GM19438 (cell line): ENCODE results near the gene FTCDNL1.

Experiments used
- ATAC-seq: cut with Tn5 transposase; IDR thresholded peaks from one replicate; pipeline ENCODE4 v1.9.1; 2021; ENCODE audit warnings: low read depth; ENCODE audit not compliant: unreplicated experiment

Gene FTCDNL1

GRCh38 chr2:199792381-199792780 lies 58.6 kb downstream of the FTCDNL1 start:
- ATAC-seq = no peak

DNA sequence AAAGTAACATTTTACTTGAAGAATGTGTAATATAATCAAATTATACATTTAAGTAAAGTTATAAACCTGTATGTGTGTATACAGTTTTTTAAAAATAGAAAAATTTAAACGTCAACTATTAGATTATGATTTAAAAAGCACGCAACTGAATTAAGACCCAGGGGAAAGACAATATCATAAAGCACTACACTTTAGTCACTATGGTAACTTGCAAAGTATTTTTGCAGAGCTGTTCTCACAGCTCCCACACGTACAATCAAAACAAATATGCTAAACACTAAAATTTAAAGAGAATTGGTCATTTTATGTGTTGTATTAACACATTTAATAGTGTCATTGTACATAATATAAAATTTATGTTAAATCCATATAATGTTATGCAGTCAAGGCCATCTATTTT lies 59.7 kb downstream of the FTCDNL1 start:
- ATAC-seq = no peak

DNA sequence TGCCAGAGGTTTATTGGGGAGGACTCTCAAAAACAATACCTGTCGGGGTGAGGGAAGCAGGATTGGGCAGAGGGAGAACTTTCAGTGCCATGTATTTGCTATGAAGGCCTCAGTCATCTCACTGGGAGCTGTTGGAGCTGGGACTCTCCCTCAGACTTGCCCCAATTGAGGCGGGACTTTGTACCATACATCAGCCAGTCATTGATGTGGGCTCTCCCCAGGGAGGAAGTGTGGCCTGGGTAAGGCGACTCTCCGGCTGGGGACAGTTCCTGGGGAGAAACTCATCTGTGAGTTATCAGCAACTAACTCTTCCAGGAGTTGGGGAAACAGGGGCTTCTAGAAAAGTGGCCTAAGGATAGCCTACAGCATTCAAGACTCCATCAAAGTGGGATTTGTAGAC lies 66.5 kb downstream of the FTCDNL1 start:
- peak; percentile 64 for ATAC-seq

GRCh38 chr2:199779589-199779988 lies 71.4 kb downstream of the FTCDNL1 start:
- no peak for ATAC-seq

DNA sequence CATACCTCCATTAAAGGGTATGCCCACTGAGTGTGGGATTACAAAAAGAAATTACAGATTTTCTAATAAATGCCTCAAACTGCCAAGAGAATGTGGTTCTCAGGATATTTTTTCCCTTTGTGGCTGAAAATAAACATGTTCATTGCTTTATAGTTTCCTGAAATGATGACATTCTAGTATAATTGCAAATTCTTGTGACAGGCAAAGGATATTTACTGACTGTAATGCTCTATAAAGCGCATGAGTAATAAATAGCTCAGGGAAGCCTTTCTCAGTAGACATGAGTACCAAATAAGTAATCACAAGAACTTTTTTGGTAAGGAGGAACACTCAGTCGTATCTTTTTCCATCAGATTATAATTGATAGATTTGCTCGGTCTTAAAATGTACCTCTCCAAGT lies 72.3 kb downstream of the FTCDNL1 start:
- ATAC-seq = no peak

GRCh38 chr2:199777916-199778315 lies 73.1 kb downstream of the FTCDNL1 start:
- ATAC-seq = no peak

GRCh38 chr2:199777315-199777714 lies 73.7 kb downstream of the FTCDNL1 start:
- no peak for ATAC-seq

GRCh38 chr2:199775267-199775666 lies 75.7 kb downstream of the FTCDNL1 start:
- ATAC-seq = no peak

GRCh38 chr2:199772035-199772976 lies 78.7 kb downstream of the FTCDNL1 start:
- peak; percentile 73 for ATAC-seq

DNA sequence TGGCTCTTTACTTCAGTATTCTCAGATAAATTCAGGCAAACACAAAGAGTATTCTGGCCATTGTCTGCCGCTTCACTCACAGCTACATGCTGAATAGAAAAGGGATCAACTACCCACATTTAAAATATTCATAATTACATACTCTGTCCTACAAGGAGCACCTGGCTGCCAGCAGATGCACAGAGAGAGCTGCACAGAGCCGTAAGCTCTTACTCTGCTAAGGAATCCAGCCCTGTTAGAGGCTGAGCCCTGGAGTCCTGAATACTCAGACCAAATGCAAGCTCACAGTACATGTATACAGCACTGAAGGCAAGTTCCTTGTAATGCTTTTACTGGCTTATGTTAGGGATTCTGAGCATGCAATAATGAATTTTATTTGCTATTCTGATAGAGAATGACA lies 80.3 kb downstream of the FTCDNL1 start:
- no peak for ATAC-seq

DNA sequence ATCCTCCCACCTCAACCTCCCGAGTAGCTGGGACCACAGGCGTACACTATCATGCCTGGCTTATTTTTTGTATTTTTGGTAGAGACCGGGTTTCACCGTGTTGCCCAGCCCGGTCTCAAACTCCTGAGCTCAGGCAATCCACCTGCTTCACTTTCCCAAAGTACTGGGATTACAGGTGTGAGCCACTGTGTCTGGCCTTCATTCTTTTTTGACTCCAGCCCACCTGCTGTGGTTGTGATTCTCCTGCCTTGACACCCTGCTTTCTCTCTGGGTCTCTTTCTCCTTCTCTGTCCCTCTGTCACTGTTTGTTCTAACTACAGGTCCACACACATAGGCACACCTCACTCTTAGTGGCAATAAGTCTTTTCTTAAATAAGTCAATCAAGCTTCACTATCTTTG lies 85.3 kb downstream of the FTCDNL1 start:
- no peak for ATAC-seq

DNA sequence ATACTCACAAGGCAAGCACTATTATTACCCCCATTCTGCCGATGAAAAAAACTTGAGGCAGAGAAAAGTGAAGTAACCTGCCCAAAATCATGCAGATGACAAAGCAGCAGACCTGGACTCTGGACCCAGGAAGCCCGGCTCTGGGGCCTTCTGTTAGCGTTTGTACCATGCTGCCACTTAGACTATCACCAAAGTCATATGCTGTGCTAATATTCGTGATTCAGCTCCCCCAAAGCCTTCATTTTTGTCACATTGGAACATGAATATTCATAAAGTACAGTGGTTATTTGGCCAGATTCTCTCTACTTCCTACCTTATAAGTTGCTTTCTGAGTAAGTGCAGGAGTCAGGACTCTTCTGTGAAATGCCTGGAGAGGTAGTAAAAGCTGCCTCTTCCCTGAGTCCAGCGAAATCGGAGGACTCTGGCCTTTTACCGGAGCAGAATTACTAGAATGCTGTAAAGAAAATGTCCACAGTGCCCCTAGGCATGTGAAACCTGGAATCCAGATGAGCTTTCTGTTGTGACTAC lies 86.7 kb downstream of the FTCDNL1 start:
- no peak for ATAC-seq

- no peak for ATAC-seq
Observed at GRCh38 chr2:199762963-199763362, 88.0 kb downstream of the FTCDNL1 start.

GRCh38 chr2:199760574-199760973 lies 90.4 kb downstream of the FTCDNL1 start:
- no peak for ATAC-seq

DNA sequence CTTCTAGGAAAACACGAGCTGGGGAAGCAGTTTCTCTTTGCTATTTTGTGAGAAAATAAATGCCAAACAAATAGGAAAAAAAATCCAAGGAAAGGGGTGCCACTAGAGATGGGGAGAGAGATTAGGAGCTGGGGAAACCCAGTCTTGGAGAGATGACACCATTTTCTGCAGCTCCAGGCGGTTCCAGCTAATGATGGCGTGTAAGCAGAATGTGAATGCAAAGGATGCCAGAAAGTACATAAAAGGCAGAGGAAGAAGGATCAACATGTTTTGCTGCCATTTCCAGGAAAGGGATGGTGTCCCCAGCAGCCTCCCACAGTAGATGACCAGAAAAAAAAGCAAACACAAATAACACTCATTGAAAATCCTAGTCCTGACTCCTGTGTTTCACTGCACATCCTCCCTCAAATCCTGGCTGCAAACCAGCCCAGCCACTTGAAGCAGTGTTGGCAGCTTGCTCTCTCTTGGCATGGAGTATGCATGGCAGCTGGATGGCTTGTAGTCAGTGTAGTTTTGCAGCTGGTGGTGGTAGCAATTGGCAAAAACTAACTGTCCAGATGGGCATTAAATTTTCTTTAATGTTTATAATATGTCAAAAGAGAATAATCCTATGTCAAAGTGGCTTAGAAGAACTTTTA lies 93.6 kb downstream of the FTCDNL1 start:
- no peak for ATAC-seq

DNA sequence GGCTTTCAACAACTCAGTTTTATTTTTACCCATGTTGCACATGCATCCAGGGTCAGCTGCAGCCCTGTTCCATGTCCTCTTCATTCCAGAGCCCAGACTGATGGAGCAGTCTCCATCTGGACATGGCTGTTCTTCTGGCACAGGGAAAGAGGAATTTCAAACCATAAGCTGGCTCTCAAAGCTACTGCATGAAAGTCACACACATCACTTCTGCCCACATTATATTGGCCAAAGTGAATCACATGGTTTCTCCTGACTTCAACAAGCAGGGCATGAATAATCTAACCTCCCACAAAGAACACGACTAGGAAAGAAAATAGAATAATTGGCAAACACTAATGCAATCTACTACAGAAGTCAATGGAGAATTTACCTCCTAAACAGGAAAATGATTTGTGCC lies 94.2 kb downstream of the FTCDNL1 start:
- ATAC-seq = no peak

- ATAC-seq = no peak
Observed at GRCh38 chr2:199756211-199756610, 94.8 kb downstream of the FTCDNL1 start.

- ATAC-seq = no peak
Observed at GRCh38 chr2:199754766-199755165, 96.2 kb downstream of the FTCDNL1 start.

GRCh38 chr2:199751492-199752120 lies 99.4 kb downstream of the FTCDNL1 start:
- ATAC-seq = no peak

DNA sequence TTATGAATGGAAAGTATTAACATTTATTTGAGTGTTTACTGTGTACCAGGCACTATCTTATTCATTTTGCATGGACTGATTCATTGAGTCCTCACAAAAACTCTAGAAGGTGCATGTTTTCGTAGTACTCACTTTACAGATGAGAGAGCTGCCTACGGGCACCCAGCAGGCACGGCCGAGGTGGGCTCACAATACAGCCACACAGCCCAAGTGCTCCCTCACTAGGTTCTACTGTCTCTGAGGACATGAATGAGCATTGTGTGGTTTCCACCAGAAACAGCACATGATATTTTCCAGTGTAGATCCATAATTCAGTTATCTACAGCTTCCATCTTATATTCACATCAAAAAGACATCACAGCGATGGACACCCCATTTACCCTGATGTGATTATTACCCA lies 101.4 kb downstream of the FTCDNL1 start:
- no peak for ATAC-seq

DNA sequence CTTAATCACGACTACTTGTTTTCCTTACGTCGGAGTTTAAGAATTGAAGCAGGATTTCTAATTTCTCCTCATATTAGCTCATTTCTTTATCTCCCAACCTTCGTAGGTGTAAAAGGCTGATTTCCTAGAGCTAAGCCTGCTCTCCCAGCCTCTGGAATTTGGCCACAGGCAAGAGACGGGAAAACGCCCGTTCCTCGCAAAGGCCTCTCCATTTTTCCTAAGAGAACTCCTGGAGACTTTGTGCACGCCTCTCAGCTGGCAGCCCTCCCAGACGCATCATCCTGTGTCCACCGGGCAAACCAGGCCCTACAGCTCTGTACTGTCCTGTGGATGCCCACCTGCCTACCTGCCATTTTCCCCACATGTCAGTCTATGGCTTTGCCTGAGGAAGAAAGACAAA lies 106.3 kb downstream of the FTCDNL1 start:
- ATAC-seq = no peak
